Astrocyte (in vitro differentiated cells and primary cell): ENCODE measurements around the gene EGFLAM. TPM values are rescaled to one million over a fixed set of nuclear protein-coding genes. Genes with fewer than 3 reads are reported as not detected.

Source experiments
- DNase-seq: peaks from one replicate; pipeline ENCODE4 v3.0.0-alpha.2; 2010; ENCODE audit warnings: low read depth
- FAIRE-seq: peaks from 2 replicates; lab custom pipeline; 2011; peaks lifted over from hg19 to GRCh38; lab: Jason Lieb, UNC
- H2AFZ ChIP-seq: 2 replicates; pipeline ENCODE4 v1.6.0; 2012; ENCODE audit warnings: low read depth, low read length, inconsistent platforms
- H3K27ac ChIP-seq: 2 replicates; pipeline ENCODE4 v1.5.1; 2011; ENCODE audit warnings: low read depth, low read length, inconsistent platforms
- H3K27me3 ChIP-seq: 2 replicates; pipeline ENCODE4 v1.6.0; 2011; ENCODE audit warnings: low read length, inconsistent platforms; ENCODE audit not compliant: insufficient read depth
- H3K36me3 ChIP-seq: 2 replicates; pipeline ENCODE4 v1.5.1; 2011; ENCODE audit warnings: low read length, inconsistent platforms; ENCODE audit not compliant: insufficient read depth
- H3K4me1 ChIP-seq: 2 replicates; pipeline ENCODE4 v1.5.1; 2011; ENCODE audit warnings: low read length, inconsistent platforms; ENCODE audit not compliant: insufficient read depth
- H3K4me2 ChIP-seq: 2 replicates; pipeline ENCODE4 v1.6.0; 2012; ENCODE audit warnings: low read length, inconsistent platforms
- H3K4me3 ChIP-seq: 2 replicates; pipeline ENCODE4 v1.5.1; 2011; ENCODE audit warnings: low read depth, mild to moderate bottlenecking, low read length, inconsistent platforms; ENCODE audit not compliant: insufficient read depth
- H3K79me2 ChIP-seq: 2 replicates; pipeline ENCODE4 v1.6.0; 2012; ENCODE audit warnings: mild to moderate bottlenecking, low read length, inconsistent platforms; ENCODE audit not compliant: insufficient read depth
- H3K9ac ChIP-seq: 2 replicates; pipeline ENCODE4 v1.6.0; 2012; ENCODE audit warnings: mild to moderate bottlenecking, low read length, inconsistent platforms
- H3K9me3 ChIP-seq: 2 replicates; pipeline ENCODE4 v1.5.1; 2012; ENCODE audit warnings: low read depth, mild to moderate bottlenecking, low read length, inconsistent platforms; ENCODE audit not compliant: insufficient read depth
- H4K20me1 ChIP-seq: 2 replicates; pipeline ENCODE4 v1.6.0; 2012; ENCODE audit warnings: low read length, inconsistent platforms; ENCODE audit not compliant: insufficient read depth
- H3K27ac Mint-ChIP-seq: one replicate; pipeline ENCODE4 v1.8.0; 2021; ENCODE audit warnings: mild to moderate bottlenecking, mixed read lengths; ENCODE audit not compliant: unreplicated experiment
- H3K27me3 Mint-ChIP-seq: one replicate; pipeline ENCODE4 v1.8.0; 2021; ENCODE audit warnings: low read depth, mixed read lengths; ENCODE audit not compliant: unreplicated experiment
- H3K36me3 Mint-ChIP-seq: one replicate; pipeline ENCODE4 v1.8.0; 2021; ENCODE audit warnings: low read depth, mixed read lengths; ENCODE audit not compliant: unreplicated experiment
- H3K4me1 Mint-ChIP-seq: one replicate; pipeline ENCODE4 v1.8.0; 2021; ENCODE audit warnings: low read depth, mixed read lengths; ENCODE audit not compliant: unreplicated experiment
- H3K4me3 Mint-ChIP-seq: one replicate; pipeline ENCODE4 v1.8.0; 2021; ENCODE audit warnings: mild to moderate bottlenecking, moderate library complexity, mixed read lengths; ENCODE audit not compliant: unreplicated experiment
- H3K9me3 Mint-ChIP-seq: one replicate; pipeline ENCODE4 v1.8.0; 2021; ENCODE audit warnings: mild to moderate bottlenecking, mixed read lengths; ENCODE audit not compliant: unreplicated experiment
- EZH2 ChIP-seq: IDR thresholded peaks from 2 replicates; pipeline ENCODE4 v1.6.1; 2012; ENCODE audit warnings: mild to moderate bottlenecking, low read length, inconsistent platforms; ENCODE audit not compliant: insufficient read depth
- total RNA-seq: library from RNA; stranded (reverse); gene quantifications from 2 replicates; pipeline ENCODE4 v1.2.1, GENCODE V29; 2021
- TF ChIP-seq, protein P1 (sequence below): IDR thresholded peaks from 2 replicates; pipeline ENCODE4 v1.5.1; 2011; ENCODE audit warnings: low read depth, mild to moderate bottlenecking, inconsistent platforms, low read length, moderate library complexity; ENCODE audit not compliant: insufficient read depth

EGFLAM gene
- total RNA-seq, 1 donor from 2014 or later: 1.0 TPM

- Histone ChIP-seq H3K9me3 (no peaks in the 10 kb centered on the region), H3K27ac (no peak overlapping the region), H3K4me3 (no peak overlapping the region), H3K9ac (no peak overlapping the region), H3K27me3 (peaks cover 4% of the 10 kb centered on the region), H3K79me2 (no peaks in the 10 kb centered on the region), H3K36me3 (no peaks in the 10 kb centered on the region), H3K4me2 (no peak overlapping the region), H4K20me1 (no peaks in the 10 kb centered on the region), H2AFZ (no peak overlapping the region), H3K4me1 (no peaks in the 10 kb centered on the region)
- H3K4me1 Mint-ChIP-seq: no peaks in the 10 kb centered on the region
- DNase-seq (no peak), FAIRE-seq (no peak)
- H3K27me3 Mint-ChIP-seq: peaks cover 6% of the 10 kb centered on the region
- TF ChIP-seq EZH2: no peak
- TF ChIP-seq, protein P1, sequence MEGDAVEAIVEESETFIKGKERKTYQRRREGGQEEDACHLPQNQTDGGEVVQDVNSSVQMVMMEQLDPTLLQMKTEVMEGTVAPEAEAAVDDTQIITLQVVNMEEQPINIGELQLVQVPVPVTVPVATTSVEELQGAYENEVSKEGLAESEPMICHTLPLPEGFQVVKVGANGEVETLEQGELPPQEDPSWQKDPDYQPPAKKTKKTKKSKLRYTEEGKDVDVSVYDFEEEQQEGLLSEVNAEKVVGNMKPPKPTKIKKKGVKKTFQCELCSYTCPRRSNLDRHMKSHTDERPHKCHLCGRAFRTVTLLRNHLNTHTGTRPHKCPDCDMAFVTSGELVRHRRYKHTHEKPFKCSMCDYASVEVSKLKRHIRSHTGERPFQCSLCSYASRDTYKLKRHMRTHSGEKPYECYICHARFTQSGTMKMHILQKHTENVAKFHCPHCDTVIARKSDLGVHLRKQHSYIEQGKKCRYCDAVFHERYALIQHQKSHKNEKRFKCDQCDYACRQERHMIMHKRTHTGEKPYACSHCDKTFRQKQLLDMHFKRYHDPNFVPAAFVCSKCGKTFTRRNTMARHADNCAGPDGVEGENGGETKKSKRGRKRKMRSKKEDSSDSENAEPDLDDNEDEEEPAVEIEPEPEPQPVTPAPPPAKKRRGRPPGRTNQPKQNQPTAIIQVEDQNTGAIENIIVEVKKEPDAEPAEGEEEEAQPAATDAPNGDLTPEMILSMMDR: no peak
- H3K27ac Mint-ChIP-seq: no peak overlapping the region
- no peak overlapping the region for H3K4me3 Mint-ChIP-seq
- H3K9me3 Mint-ChIP-seq: peaks cover 3% of the 10 kb centered on the region
- no peaks in the 10 kb centered on the region for H3K36me3 Mint-ChIP-seq
Observed at GRCh38 chr5:38387161-38387560, 128.8 kb downstream of the EGFLAM start.

GRCh38 chr5:38393636-38394035 lies 135.3 kb downstream of the EGFLAM start:
- Histone ChIP-seq H3K4me2 (no peak overlapping the region), H2AFZ (no peak overlapping the region), H3K27ac (no peak overlapping the region), H3K27me3 (peaks cover 11% of the 10 kb centered on the region), H3K36me3 (no peaks in the 10 kb centered on the region), H3K9ac (no peak overlapping the region), H3K9me3 (no peaks in the 10 kb centered on the region), H4K20me1 (no peaks in the 10 kb centered on the region), H3K79me2 (no peaks in the 10 kb centered on the region), H3K4me3 (no peak overlapping the region), H3K4me1 (no peaks in the 10 kb centered on the region)
- FAIRE-seq: no peak
- H3K9me3 Mint-ChIP-seq: no peaks in the 10 kb centered on the region
- H3K4me3 Mint-ChIP-seq: no peak overlapping the region
- DNase-seq: no peak
- H3K4me1 Mint-ChIP-seq: no peaks in the 10 kb centered on the region
- TF ChIP-seq, protein P1: no peak
- no peak for TF ChIP-seq EZH2
- H3K36me3 Mint-ChIP-seq: no peaks in the 10 kb centered on the region
- peaks cover 14% of the 10 kb centered on the region for H3K27me3 Mint-ChIP-seq
- H3K27ac Mint-ChIP-seq: no peak overlapping the region

DNA sequence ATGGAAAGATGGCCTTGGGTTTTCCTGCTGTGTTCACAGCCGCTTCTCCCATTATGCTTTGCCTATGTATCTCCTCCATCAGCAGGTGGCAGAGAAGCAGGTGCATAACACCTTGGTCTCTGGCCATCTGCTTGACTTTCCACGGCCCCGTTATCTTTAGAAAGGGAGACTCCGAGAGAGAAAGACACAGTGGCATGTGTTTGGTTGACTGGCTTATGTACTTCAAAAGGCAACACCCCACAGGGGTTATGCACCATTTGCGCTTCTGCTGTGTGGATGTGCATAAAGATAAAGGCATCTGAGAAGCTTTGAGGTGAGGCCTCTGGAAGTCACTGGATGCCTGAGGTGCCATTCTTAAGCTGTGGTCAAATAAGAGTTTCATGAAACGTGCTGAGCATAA lies 138.4 kb downstream of the EGFLAM start:
- Histone ChIP-seq H2AFZ (no peak overlapping the region), H3K4me3 (no peak overlapping the region), H3K4me2 (no peak overlapping the region), H3K27ac (no peak overlapping the region), H3K9ac (no peak overlapping the region), H3K27me3 (peaks cover 11% of the 10 kb centered on the region), H3K79me2 (no peaks in the 10 kb centered on the region), H4K20me1 (no peaks in the 10 kb centered on the region), H3K36me3 (no peaks in the 10 kb centered on the region), H3K4me1 (no peaks in the 10 kb centered on the region), H3K9me3 (no peaks in the 10 kb centered on the region)
- Mint-ChIP-seq H3K9me3 (no peaks in the 10 kb centered on the region), H3K36me3 (no peaks in the 10 kb centered on the region), H3K27me3 (peaks cover 33% of the 10 kb centered on the region), H3K4me1 (no peaks in the 10 kb centered on the region), H3K27ac (no peak overlapping the region), H3K4me3 (no peak overlapping the region)
- DNase-seq (no peak), FAIRE-seq (no peak)
- TF ChIP-seq, protein P1: no peak
- no peak for TF ChIP-seq EZH2
